GM12865 (cell line): Measurements from ENCODE around the gene IFITM2.

Source experiments
- DNase-seq: peaks from one replicate; pipeline ENCODE4 v3.0.0; 2010; ENCODE audit warnings: low read depth
- H3K4me3 ChIP-seq: 2 replicates; pipeline ENCODE4 v1.5.1; 2011; ENCODE audit warnings: mild to moderate bottlenecking, low read depth, low read length, control low read depth
- CTCF ChIP-seq: IDR thresholded peaks from 2 replicates; pipeline ENCODE4 v1.5.1; 2011; ENCODE audit warnings: low read length, control low read depth, low read depth, inconsistent platforms; ENCODE audit not compliant: insufficient read depth; ENCODE audit errors: missing control alignments

The IFITM2 gene

GRCh38 chr11:307766-308708 is at the start of gene IFITM2:
IFITM2 (plus strand) TSS chr11:307816; CDS start chr11:308193, 377 bp downstream.
- DNase-seq, result peak; percentile 79
- H3K4me3 ChIP-seq, result peak within 1 kb of the TSS; percentile 64
- TF ChIP-seq CTCF, result peak; percentile 2

- TF ChIP-seq CTCF, result no peak
- DNase-seq, result no peak
Observed at GRCh38 chr11:259413-259812, 48.2 kb upstream of the IFITM2 start.

GRCh38 chr11:261624-262023 is 46.0 kb upstream of the IFITM2 start:
- no peak overlapping the region for H3K4me3 ChIP-seq
- DNase-seq, result no peak
- no peak for TF ChIP-seq CTCF

More at GRCh38 chr11:259413-259812, 48.2 kb upstream of the IFITM2 start:
- H3K4me3 ChIP-seq, result no peak overlapping the region

GRCh38 chr11:266676-267439 is 40.8 kb upstream of the IFITM2 start:
- DNase-seq, result no peak
- peak overlapping the region; percentile 26; the same call in 1 of the 2 replicates for H3K4me3 ChIP-seq
- TF ChIP-seq CTCF, result no peak

GRCh38 chr11:267491-267994 is 40.1 kb upstream of the IFITM2 start:
- H3K4me3 ChIP-seq, result peak overlapping the region; percentile 95
- DNase-seq, result peak; percentile 85
- no peak for TF ChIP-seq CTCF

- H3K4me3 ChIP-seq, result peak overlapping the region; percentile 95
- DNase-seq, result peak; percentile 91
Observed at GRCh38 chr11:268716-269145, 38.9 kb upstream of the IFITM2 start.
